HG02610 (cell line): Measurements from ENCODE around the gene AKAP1.

Source experiments
- ATAC-seq: cut with Tn5 transposase; IDR thresholded peaks from one replicate; pipeline ENCODE4 v1.9.1; 2021; ENCODE audit warnings: mild to moderate bottlenecking, moderate library complexity; ENCODE audit not compliant: unreplicated experiment

AKAP1 gene

DNA sequence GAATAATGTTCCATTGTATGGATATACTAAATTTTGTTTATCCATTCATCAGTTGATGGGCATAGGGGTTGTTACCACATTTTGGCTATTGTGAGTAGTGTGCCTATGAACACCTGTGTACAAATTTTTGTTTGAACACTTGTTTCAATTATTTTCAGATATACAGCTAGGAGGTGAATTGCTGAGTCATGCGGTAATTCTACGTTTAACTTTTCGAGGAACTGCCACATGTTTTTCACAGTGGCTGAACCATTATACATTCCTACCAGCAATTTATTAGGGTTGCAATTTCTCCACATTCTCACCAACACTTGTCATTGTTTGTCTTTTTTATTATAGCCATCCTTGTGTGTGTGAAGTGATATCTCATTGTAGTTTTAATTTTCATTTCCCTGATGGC lies 75.6 kb downstream of the AKAP1 start:
- ATAC-seq, result no peak

DNA sequence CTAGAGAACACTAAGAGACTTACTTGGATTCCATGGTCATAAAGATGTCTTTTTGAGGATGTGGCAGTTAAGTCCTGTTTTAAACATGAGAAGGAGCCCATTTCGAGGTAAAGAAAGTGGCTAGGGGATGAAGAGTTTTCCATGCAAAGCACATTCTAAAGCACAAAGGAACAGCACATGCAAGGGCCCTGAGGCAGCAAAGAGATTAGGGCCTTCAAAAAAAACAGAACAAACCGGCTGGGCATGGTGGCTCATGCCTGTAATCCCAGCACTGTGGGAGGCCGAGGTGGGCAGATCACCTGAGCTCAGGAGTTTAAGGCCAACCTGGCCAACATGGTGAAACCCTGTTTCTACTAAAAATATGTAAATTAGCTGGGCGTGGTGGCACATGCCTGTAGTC lies 79.8 kb downstream of the AKAP1 start:
- no peak for ATAC-seq

DNA sequence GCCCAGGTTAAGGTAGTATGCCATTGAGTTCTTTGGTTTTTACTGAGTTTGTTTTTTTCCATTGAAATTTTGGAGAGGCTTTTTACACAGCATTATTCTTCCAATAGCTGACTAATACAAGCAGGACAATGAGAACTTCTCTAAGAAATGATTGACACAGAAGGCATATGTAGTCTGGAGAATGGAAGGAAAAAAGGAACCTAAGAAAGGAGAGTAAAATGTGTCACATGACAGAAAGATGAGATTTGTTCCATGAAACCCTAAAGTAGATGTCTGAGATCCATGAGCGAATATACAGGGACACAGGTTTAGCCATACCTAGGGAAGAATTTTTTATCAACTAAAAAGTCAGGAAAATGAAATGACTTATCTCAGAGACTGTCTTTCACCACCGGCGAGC lies 80.7 kb downstream of the AKAP1 start:
- no peak for ATAC-seq

DNA sequence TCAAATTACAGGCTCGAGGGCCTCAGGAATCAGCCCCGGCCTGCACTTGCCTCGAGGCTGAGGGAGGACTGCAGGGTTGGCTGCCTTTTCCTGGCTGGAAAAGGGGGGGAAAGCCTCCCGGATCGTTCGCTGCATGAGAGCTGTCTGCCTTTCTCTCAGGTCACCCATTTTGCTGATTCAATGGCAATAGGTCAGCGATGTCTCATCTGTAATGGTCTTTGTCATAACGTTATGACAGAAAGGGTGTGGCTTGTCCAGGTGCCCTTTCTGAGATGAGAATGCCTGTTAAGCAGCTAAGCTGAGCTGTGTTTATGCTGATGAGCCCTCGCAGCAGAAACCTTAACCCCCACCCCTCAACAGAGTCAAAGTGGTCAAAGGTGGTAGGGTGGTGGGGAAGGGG lies 81.8 kb downstream of the AKAP1 start:
- no peak for ATAC-seq

DNA sequence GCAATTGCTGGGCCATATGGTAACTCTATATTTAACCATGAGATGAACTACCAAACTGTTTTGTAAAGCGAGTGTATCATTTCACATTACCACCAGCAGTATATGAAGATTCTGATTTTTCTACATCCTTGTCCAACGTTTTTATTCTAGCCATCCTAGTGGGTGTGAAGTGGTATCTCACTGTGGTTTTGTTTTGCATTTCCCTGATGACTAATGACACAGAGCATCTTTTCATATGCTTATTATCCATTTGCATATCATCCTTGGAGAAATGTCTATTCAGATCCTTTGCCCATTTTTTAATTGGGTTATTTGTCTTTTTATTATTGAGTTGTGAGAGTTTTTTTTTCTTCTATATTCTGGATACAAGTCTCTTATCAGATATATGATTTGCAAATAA lies 83.6 kb downstream of the AKAP1 start:
- ATAC-seq, result no peak

DNA sequence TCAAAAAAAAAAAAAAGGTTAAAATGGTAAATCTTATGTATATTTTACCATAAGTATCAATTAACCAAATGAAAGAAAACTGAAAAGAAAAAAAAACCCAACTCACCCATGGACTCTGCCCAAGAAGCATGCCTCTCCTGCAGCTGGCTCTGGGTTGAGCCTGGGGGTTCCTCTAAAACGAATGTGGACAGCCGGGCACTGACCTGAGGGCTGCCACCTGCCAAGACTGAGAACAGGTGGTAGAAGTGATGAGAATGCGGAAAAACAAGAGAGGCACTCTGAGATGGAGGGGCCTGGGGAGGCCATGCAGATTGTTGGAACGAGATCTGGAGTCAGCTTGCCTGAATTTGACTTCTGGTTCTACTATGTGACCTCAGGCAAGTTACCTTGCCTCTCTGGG lies 85.8 kb downstream of the AKAP1 start:
- ATAC-seq, result no peak
